SU-DHL-6 (cell line): ENCODE results near the gene SCN4A.
"Not testable (repeated sequence)": the region's sequence is repeated elsewhere in the genome, so short reads cannot be mapped to it uniquely, and the experiment has no call there.

Source experiments
- H2AFZ ChIP-seq: fragments of 200-600 bp; sonication (generic); 2 replicates; pipeline ENCODE4 v1.6.1; 2014; ENCODE audit warnings: low read depth, mild to moderate bottlenecking, moderate library complexity, mixed read lengths, antibody characterized with exemption, low read length; ENCODE audit not compliant: severe bottlenecking
- H3F3A ChIP-seq: fragments of 200-600 bp; shearing (Covaris generic); 2 replicates; pipeline ENCODE4 v1.6.0; 2016; ENCODE audit warnings: antibody characterized with exemption, mild to moderate bottlenecking; ENCODE audit not compliant: insufficient read depth
- H3K27ac ChIP-seq: fragments of 200-600 bp; sonication (generic); 2 replicates; pipeline ENCODE4 v1.5.1; 2016; ENCODE audit warnings: low read depth, mild to moderate bottlenecking, low read length, moderate library complexity, mixed read lengths
- H3K27me3 ChIP-seq: fragments of 200-600 bp; sonication (generic), shearing (Covaris generic); 2 replicates; pipeline ENCODE4 v1.6.0; 2014; ENCODE audit warnings: mild to moderate bottlenecking, low read length
- H3K36me3 ChIP-seq: fragments of 200-600 bp; sonication (generic); 2 replicates; pipeline ENCODE4 v1.6.1; 2014; ENCODE audit warnings: mild to moderate bottlenecking, low read length, mixed read lengths
- H3K4me2 ChIP-seq: fragments of 300-600, 200-600 bp; shearing (Covaris generic), sonication (generic); 2 replicates; pipeline ENCODE4 v1.6.0; 2014; ENCODE audit warnings: low read length, low read depth, mild to moderate bottlenecking; ENCODE audit not compliant: poor library complexity, severe bottlenecking
- H3K4me3 ChIP-seq: fragments of 200-600 bp; sonication (generic); 2 replicates; pipeline ENCODE4 v1.5.1; 2014; ENCODE audit warnings: antibody characterized with exemption, low read length, mild to moderate bottlenecking, mixed read lengths; ENCODE audit not compliant: insufficient read depth, poor library complexity, severe bottlenecking
- H3K79me2 ChIP-seq: fragments of 200-600 bp; sonication (generic); 2 replicates; pipeline ENCODE4 v1.6.1; 2014; ENCODE audit warnings: mild to moderate bottlenecking, low read length, moderate library complexity; ENCODE audit not compliant: insufficient read depth
- H3K9ac ChIP-seq: fragments of 200-600 bp; sonication (generic); 2 replicates; pipeline ENCODE4 v1.7.0; 2014; ENCODE audit warnings: mild to moderate bottlenecking, low read length
- H3K9me2 ChIP-seq: fragments of 200-600 bp; sonication (generic); replicated peaks from 2 replicates; pipeline ENCODE4 v1.6.1; 2014; ENCODE audit warnings: low read length; ENCODE audit not compliant: insufficient read depth
- H3K9me3 ChIP-seq: fragments of 200-600 bp; sonication (generic); 2 replicates; pipeline ENCODE4 v1.6.1; 2014; ENCODE audit warnings: low read length, mixed read lengths; ENCODE audit not compliant: insufficient read depth
- H4K20me1 ChIP-seq: fragments of 200-600 bp; sonication (generic); 2 replicates; pipeline ENCODE4 v1.6.1; 2014; ENCODE audit warnings: low read depth, mild to moderate bottlenecking, antibody characterized with exemption, low read length, moderate library complexity, mixed read lengths
- EZH2phosphoT487 ChIP-seq: fragments of 200-600 bp; sonication (generic), shearing (Covaris generic); conservative IDR thresholded peaks from 2 replicates; pipeline ENCODE4 v1.6.1; 2018; ENCODE audit warnings: mild to moderate bottlenecking, antibody characterized with exemption, low read length, moderate library complexity, mixed read lengths
- TF ChIP-seq, protein P1 (sequence below): fragments of 200-600 bp; sonication (generic); IDR thresholded peaks from one replicate; pipeline ENCODE4 v1.5.1; 2017; ENCODE audit warnings: antibody characterized with exemption, mild to moderate bottlenecking, low read length, moderate library complexity; ENCODE audit not compliant: insufficient read depth, poor library complexity, severe bottlenecking

SCN4A gene

GRCh38 chr17:63983320-63983719, 10.6 kb upstream of the SCN4A start:
- TF ChIP-seq, protein P1, sequence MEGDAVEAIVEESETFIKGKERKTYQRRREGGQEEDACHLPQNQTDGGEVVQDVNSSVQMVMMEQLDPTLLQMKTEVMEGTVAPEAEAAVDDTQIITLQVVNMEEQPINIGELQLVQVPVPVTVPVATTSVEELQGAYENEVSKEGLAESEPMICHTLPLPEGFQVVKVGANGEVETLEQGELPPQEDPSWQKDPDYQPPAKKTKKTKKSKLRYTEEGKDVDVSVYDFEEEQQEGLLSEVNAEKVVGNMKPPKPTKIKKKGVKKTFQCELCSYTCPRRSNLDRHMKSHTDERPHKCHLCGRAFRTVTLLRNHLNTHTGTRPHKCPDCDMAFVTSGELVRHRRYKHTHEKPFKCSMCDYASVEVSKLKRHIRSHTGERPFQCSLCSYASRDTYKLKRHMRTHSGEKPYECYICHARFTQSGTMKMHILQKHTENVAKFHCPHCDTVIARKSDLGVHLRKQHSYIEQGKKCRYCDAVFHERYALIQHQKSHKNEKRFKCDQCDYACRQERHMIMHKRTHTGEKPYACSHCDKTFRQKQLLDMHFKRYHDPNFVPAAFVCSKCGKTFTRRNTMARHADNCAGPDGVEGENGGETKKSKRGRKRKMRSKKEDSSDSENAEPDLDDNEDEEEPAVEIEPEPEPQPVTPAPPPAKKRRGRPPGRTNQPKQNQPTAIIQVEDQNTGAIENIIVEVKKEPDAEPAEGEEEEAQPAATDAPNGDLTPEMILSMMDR = no peak
- TF ChIP-seq EZH2phosphoT487 = no peak
- Histone ChIP-seq H3F3A (no peaks in the 10 kb centered on the region), H3K4me2 (no peak overlapping the region), H3K79me2 (no peaks in the 10 kb centered on the region), H3K4me3 (no peak overlapping the region), H3K9me2 (no peaks in the 10 kb centered on the region), H2AFZ (no peak overlapping the region), H3K27ac (no peak overlapping the region), H4K20me1 (no peaks in the 10 kb centered on the region), H3K9ac (no peak overlapping the region), H3K36me3 (no peaks in the 10 kb centered on the region), H3K27me3 (no peaks in the 10 kb centered on the region), H3K9me3 (no peaks in the 10 kb centered on the region)

- H3K9me2 ChIP-seq, H3K27me3 ChIP-seq, H3K9me3 ChIP-seq, H4K20me1 ChIP-seq, H3F3A ChIP-seq, H3K9ac ChIP-seq, H3K27ac ChIP-seq, H3K4me2 ChIP-seq, H3K36me3 ChIP-seq, H3K4me3 ChIP-seq, H2AFZ ChIP-seq, H3K79me2 ChIP-seq: not testable (repeated sequence)
Observed at GRCh38 chr17:63982641-63983040, 9.9 kb upstream of the SCN4A start.

- Histone ChIP-seq H3K9me3 (no peaks in the 10 kb centered on the region), H3F3A (no peaks in the 10 kb centered on the region), H3K4me3 (no peak overlapping the region), H3K79me2 (no peaks in the 10 kb centered on the region), H3K4me2 (no peak overlapping the region), H2AFZ (no peak overlapping the region), H3K27me3 (no peaks in the 10 kb centered on the region), H3K9me2 (no peaks in the 10 kb centered on the region), H3K36me3 (no peaks in the 10 kb centered on the region), H4K20me1 (no peaks in the 10 kb centered on the region), H3K27ac (no peak overlapping the region), H3K9ac (no peak overlapping the region)
- TF ChIP-seq, protein P1 = no peak
- TF ChIP-seq EZH2phosphoT487 = no peak
Observed at GRCh38 chr17:63978272-63979200, 5.8 kb upstream of the SCN4A start.

- Histone ChIP-seq H4K20me1 (no peaks in the 10 kb centered on the region), H3K36me3 (no peaks in the 10 kb centered on the region), H3K4me2 (no peak overlapping the region), H3F3A (no peaks in the 10 kb centered on the region), H3K4me3 (no peak overlapping the region), H3K27ac (no peak overlapping the region), H3K9ac (no peak overlapping the region), H3K79me2 (no peaks in the 10 kb centered on the region), H3K9me3 (no peaks in the 10 kb centered on the region), H3K27me3 (no peaks in the 10 kb centered on the region), H2AFZ (no peak overlapping the region), H3K9me2 (no peaks in the 10 kb centered on the region)
- TF ChIP-seq, protein P1 = no peak
- TF ChIP-seq EZH2phosphoT487 = no peak
Observed at GRCh38 chr17:63976702-63977101, 4.0 kb upstream of the SCN4A start.
